HG03354 (cell line): ENCODE data around the gene GSTA1.
"Not testable (repeated sequence)": the region's sequence is repeated elsewhere in the genome, so short reads cannot be mapped to it uniquely, and the experiment has no call there.

Source experiments
- ATAC-seq: cut with Tn5 transposase; IDR thresholded peaks from one replicate; pipeline ENCODE4 v1.9.1; 2021; ENCODE audit warnings: mild to moderate bottlenecking; ENCODE audit not compliant: unreplicated experiment, poor library complexity, severe bottlenecking

Gene GSTA1

GRCh38 chr6:52814545-52814944 is 10.9 kb upstream of the GSTA1 start:
- ATAC-seq: not testable (repeated sequence)

GRCh38 chr6:52809777-52810176 is 6.2 kb upstream of the GSTA1 start:
- ATAC-seq: not testable (repeated sequence)

DNA sequence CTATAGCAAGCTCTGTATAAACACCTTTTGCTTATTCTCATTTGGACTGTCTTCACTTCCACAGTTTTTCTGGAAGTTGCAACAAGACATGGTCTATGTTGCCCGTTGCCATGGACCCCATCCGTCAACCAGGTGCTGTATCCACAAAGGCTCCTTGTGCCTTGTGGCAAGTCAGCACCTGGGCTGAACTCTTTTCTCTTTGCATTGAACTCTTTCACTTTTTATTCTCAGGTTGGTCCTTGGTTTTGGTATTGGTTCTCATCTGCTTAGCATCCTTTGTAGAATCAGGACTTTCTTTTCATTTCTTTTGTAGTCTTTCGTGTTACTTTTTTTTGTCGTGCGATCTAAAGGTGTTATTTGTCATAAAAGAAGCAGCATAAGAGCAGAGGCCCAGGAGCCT is 5.0 kb upstream of the GSTA1 start:
- ATAC-seq: no peak

DNA sequence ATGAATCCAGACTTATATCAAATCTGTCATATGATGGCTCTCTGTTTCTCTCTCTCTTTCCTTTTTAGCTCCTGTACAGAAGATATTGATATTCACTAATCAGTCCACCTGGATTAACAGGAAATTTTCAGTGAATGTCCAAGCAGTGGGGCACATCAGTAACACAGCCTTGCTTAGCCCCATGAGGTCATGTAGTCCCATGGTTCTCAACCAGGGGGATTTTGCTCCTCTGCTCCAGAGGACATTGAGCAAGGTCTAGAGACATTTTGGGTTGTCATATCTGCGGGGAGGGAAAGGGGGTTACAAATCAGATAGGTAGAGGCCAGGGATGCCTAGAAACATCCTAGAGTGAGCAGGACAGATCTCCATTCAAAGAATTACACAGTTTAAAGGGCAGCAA is 810 bp downstream of the GSTA1 start:
- no peak for ATAC-seq

DNA sequence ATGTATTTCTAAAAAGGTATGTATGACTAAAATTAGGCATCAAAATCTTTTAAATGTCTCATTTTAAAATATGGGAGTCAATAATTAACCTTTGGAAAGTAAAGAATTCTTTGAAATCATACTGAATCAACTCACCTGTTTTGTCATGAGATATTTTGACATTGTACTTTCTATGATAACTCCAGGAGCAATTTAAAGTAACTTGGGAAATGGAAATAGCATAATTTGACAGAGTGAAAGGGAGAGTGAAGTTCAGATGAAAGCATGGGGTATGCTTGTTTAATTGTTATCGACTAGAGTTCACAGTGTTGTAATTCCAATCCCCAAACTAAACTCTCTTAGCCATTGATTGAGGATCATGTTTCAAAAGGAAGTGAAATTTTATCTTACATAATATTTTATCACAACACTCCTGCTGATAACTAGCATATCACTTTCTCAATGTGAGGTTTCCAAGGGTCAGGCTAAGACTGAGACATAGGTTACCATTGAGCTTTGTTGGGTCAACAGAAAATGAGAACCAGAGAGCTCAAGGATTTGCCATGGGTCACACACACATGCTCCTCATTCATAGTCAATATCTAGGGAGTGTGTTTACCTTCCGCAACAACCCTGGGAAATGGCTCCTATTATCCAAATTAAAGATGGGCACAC is 2.3 kb downstream of the GSTA1 start:
- no peak for ATAC-seq

DNA sequence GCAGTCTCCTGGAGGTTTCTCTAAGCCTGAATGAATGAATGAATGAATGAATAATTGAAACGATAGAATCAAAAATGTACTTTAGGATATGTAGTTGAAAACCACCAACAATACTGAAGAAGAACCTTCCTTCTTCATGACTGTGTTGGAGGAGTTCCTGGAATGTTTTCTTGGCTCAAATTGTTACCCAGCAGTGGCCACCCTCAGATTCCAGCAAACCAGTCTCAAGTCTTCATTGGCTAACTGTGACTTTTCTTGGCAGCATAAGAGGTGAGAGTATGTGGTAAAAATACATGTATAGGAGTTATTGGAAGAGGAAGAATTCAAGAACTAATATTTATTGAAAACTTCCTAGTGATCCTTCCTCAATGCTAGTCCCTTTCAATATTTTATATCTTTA is 4.3 kb downstream of the GSTA1 start:
- ATAC-seq: not testable (repeated sequence)

DNA sequence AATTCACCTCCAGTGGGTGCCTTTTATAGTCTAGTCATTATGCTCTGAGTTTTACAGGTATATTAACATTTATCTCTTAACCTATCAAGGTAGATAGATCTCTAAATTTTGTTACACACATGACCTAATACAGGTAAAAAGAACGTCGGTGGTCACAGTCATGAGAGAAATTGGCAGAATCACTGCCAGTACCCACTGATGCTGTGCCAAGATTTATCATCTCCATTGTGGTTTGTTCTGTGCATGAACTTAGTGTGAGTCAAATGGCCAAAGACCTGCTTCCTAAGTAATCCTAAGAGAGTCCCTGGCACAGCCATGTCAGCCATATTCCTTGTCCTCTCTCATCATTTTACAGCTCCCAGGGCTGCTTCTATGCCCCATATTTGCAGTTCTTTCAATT is 9.2 kb downstream of the GSTA1 start:
- not testable (repeated sequence) for ATAC-seq

- no peak for ATAC-seq
These were observed 12.8 kb downstream of the GSTA1 start for GRCh38 chr6:52790861-52791260.

DNA sequence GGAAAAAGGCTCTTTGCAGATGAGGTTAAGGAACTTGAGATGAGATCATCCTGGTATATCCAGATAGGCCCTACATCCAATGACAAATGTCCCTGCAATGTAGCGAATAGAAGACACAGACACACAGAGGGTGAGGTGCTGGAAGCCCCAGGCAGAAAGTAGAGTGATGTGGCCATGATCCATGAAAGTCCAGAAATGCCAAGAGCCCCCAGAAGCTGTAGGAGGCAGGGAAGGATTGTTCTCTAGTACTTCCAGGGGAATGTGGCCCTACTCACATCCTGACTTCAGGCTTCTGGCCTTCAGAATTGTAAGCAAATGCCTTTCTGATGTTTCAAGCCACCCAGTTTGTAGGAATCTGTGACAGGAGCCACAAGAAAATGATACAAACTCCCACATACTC is 14.0 kb downstream of the GSTA1 start:
- ATAC-seq: not testable (repeated sequence)

DNA sequence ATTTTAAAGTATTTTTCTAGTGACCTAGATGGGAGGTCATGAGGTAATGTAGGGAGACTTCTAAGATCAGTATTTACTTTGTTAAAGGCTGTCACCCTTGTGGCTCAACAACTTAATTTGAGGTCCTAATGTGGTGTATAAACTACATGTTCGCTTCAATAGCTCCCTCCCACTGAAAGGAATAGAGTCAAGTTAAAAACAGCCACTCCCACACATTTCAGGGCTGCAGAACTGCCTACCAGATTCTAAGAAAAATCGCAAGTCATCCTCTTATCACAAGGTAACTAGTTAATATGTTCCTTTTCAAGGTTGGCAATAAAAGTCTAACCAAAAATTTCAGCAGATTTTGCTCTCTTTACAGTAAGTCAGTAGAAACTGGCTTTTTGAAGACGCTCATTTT is 15.1 kb downstream of the GSTA1 start:
- ATAC-seq: no peak

DNA sequence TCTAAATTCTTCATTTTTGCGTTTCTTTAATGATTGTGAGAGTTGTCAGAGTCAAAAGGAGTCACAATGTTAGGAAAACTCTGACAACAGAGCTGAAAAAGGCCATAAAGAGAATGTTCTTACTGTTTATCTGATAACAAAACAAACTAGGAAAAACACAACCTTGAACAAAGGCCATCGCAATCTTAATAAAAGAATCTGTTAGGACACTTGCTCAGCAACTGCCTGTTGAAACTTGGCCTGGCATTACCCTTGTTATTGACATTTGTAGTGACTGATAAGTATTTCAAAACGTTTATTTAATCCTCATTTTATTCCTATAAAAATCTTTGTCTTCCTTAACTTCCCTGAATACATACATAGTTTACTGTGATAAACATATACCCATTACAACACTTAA is 15.7 kb downstream of the GSTA1 start:
- no peak for ATAC-seq

- ATAC-seq: no peak
These were observed 17.2 kb downstream of the GSTA1 start for GRCh38 chr6:52786249-52786956.

DNA sequence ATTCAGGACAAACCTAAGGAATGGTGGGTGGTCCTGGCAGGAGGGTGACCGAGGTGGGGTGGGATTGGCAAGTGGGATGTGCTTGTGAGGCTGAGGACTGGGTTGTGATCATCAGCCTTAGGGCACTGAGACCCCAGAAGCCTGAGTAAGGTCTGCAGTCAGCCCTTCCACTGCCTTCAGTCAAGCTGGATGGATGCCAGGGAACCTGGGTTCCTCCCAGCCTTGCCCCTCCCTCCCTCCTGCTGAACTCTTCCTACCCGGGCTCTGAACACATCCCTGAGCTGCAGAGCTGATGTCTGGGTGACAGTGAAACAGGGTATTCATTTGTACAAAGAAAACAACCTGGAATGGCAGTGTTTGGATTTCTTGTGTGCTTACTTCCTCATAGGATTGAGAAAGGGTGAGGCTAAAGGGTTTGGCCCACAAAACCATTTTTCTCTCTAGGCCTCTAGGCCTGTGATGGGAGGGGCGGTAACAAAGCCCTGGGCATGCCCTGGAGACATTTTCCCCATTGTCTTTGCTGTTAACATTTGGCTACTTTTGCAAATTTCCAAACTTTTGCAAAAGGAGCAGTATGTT is 20.8 kb downstream of the GSTA1 start:
- ATAC-seq: not testable (repeated sequence)

DNA sequence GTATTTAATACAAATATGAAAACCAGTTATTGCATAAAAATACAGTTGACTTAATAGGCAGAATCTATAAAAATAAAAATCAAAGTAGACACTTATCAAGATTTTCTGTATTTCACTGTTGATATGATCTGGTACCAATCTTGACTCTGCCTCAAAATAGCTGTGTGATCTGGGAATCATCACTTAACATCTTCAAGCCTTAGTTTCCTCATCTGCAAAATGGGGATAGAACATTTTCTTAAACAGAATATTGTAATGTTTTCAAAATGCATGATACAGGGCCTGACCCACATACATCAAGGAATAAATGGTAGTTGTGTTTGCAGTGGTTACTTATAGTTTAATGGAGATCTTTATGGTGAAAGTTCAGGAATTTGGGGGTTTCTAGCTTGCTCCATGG is 21.4 kb downstream of the GSTA1 start:
- ATAC-seq: not testable (repeated sequence)

DNA sequence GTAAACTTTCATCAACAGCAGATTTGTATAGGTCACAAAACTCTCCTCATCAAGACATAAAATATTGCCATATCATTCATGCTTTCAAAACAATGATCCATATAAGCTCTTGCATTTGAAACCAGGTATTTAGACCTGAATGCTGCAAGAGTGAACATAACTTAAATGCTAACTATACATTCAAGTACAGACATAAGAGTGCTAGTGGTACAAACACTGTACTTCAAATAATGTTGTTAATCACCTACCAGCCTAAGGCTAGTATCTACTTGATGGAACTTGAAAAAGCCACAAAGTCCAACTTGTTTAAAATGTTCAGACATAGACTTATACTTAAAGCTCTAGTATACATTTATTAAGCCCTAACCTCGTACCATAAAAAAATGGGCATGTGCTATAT is 24.4 kb downstream of the GSTA1 start:
- ATAC-seq: no peak

DNA sequence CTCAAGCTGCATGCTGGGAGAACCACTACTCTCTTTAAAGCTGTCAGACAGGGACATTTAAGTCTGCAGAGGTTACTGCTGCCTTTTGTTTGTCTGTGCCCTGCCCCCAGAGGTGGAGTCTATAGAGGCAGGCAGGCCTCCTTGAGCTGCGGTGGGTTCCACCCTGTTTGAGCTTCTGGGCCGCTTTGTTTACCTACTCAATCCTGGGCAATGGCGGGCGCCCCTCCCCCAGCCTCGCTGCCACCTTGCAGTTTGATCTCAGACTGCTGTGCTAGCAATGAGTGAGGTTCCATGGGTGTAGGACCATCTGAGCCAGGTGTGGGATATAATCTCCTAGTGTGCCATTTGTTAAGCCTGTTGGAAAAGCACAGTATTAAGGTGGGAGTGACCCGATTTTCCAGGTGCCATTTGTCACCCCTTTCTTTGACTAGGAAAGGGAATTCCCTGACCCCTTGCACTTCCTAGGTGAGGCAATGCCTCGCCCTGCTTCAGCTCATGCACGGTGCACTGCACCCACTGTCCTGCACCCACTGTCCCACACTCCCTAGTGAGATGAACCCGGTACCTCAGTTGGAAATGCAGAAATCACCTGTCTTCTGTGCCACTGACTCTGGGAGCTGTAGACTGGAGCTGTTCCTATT is 26.8 kb downstream of the GSTA1 start:
- ATAC-seq: not testable (repeated sequence)

DNA sequence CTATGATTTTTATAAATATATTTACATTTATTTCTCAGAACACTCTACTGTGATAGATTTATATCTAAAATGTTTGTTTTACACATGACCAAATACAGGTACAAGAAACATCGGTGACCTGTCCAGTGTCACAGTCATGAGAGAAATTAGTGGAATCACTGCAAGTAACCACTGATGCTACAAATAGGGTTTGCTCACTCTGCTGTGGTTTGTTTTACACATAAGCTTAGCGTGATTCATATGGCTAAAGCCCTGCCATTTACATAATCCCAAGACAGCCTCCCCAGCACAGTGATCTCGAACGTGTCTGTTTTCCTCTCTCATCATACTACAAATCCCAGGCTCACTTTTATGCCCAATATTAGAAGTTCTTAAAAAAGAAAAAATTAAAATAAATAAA is 34.2 kb downstream of the GSTA1 start:
- not testable (repeated sequence) for ATAC-seq

DNA sequence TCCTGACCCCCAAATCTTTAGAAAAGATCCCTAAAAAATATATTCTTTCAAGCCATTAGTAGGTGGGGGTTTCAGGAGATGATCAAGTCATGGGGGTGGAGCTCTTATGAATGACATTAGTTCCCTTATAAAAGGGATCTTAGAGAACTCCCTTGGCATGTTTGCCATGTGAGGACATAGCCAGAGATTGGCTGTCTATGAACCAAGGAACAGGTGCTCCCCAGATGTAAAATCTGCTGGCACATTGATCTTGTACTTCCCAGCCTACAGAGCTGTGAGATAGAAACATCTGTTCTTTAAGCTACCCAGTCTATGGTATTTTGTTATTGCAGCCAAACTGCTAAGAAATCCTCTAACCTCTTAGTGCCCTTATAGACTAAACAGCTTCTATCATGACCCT is 36.0 kb downstream of the GSTA1 start:
- ATAC-seq: not testable (repeated sequence)

DNA sequence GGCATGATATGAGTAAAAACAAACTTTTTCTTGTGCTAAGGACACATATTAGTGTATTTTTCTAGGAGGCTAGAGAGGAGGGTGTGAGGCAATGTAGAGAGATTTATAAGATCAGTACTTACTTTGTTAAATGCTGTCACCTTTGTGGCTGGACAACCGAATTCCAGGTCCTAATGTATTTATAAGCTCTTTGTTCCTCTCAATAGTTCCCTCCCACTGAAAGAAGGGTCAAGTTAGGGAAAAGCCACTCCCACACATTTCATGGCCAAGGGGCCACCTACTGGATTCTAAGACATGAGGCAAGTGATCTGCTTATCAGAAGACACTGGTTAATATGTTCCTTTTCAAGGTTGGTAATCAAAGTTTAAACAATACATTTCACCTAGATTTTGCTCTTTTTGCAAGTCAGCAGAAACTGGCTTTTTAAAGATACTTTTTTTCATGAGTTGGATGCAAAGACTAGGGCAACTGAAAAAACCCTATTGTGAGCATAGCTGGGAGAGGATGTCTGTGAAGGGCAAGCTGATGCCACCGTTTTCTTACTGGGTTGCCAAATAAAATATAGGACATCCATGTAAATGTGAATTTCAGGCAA is 40.2 kb downstream of the GSTA1 start, which contains the start of gene GSTA2:
TSS of gene GSTA2 (minus strand) at position 154 of the 595 bp plus-strand sequence. CDS start 5,528 bp downstream, outside the sequence.
- ATAC-seq: not testable (repeated sequence)
